Measurements from ENCODE around the gene ZNF513.

DNA sequence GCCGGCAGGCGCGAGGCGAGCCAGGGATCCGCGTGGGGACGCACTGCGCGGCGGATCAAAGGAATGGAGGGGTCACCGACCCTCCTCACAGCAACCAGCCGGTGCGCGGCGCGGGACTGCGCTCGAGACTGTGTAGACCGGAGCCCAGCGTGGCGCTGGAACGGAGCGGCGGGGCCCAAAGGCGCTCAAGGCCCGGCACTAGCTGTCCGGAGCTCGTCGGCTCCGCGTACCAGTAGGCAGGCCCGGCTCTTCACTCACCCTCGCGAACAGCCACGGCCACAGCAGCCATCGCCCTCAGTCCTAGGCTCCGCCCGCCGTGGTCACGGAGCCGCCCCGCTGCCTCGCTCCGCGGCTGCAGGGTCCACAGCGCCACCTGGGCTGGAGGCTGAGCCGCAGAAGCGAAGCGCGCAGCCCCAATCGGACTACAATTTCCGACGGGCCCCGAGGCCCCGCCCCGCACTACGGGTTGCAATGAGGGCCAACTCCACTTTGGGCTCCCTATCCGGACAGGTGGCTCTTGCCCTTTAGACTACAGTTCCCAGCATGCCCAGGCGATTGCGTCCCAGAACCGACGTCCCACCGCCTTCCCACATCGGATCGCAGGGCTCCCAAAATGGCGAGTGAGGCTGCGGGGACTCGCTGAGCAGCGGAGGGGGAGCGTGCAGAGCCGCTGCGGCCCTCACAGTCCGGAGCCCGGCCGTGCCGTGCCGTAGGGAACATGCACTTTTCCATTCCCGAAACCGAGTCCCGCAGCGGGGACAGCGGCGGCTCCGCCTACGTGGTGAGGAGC is 10.3 kb downstream of the ZNF513 start, which contains the start of the genes EIF2B4 and SNX17:
- TF ChIP-seq CTCF (optimal IDR thresholded peaks at IDR 0.05 in 1 of 3, IDR thresholded peaks at IDR 0.05 in 1 of 3, conservative IDR thresholded peaks at IDR 0.05 in 1 of 3; ENCODE audit: extremely low read depth in 1 of 3, insufficient read depth in 2 of 3, low read length in 3 of 3), result peak; percentile 68 to 97 (median 91)
- TF ChIP-seq EZH2 (IDR thresholded peaks at IDR 0.05; ENCODE audit: low read length), result no peak

All from keratinocyte (primary cell).